Adrenal gland (tissue), 12 donors: ENCODE data around the gene ESM1. TPM values are rescaled to one million over a fixed set of nuclear protein-coding genes. Genes with fewer than 3 reads are reported as not detected.

Experiments
- DNase-seq, 7 donors: peaks; one replicate each; pipeline ENCODE4 v3.0.0-alpha.2; 2019 to 2020
- H3K27ac ChIP-seq, 5 donors: fragments of 200-600 bp; sonication (generic) in 4 of 5; 1 replicate in 3 of 5; 2 replicates in 2 of 5; pipeline versions ENCODE4 v1.5.1 to v1.8.0; 2016 to 2020; ENCODE audit warnings: mild to moderate bottlenecking in 1 of 5
- H3K27me3 ChIP-seq: fragments of 200-600 bp; 2 replicates; pipeline ENCODE4 v1.8.0; 2021
- H3K36me3 ChIP-seq, 2 donors: fragments of 200-600 bp; replicated peaks in 1 of 2; 1 replicate in 1 of 2; 2 replicates in 1 of 2; pipeline versions ENCODE4 v1.5.1 to v1.8.0; 2018 to 2022
- H3K4me1 ChIP-seq, 2 donors: fragments of 200-600 bp; replicated peaks in 1 of 2; 1 replicate in 1 of 2; 2 replicates in 1 of 2; pipeline versions ENCODE4 v1.5.1 to v1.8.0; 2018 to 2021
- H3K4me3 ChIP-seq, 4 donors: fragments of 200-600 bp; sonication (generic) in 3 of 4; one replicate each; pipeline ENCODE4 v1.5.1; 2016 to 2018
- H3K9me3 ChIP-seq, 3 donors: fragments of 200-600 bp; sonication (generic) in 1 of 3; replicated peaks in 1 of 3; 1 replicate in 2 of 3; 2 replicates in 1 of 3; pipeline versions ENCODE4 v1.5.1 to v1.8.0; 2016 to 2021
- POLR2A ChIP-seq, 2 donors: fragments of 450-650 bp; IDR thresholded peaks; one replicate each; pipeline ENCODE4 v1.6.1; 2017; ENCODE audit warnings: antibody characterized with exemption in 2 of 2, mild to moderate bottlenecking in 2 of 2, moderate library complexity in 1 of 2
- WGBS, 4 donors: extraction: QIAGEN DNeasy Blood & Tissue Kit in 2 of 4; methylation state at CpG; one replicate each; pipeline versions ENCODE4 v1.1.5 to v1.1.7; 2013 to 2017; 5-methylcytosine and 5-hydroxymethylcytosine counted together
- intact Hi-C, 2 donors: fragments of 100-400 bp; cut with DNase I; formaldehyde crosslinking; loops; one replicate each; pipeline versions ENCODE4 v1.14.1 to v1.15.0; 2022 to 2023
- polyA plus RNA-seq, 3 donors: library from polyadenylated mRNA; stranded (reverse); fragments of 200-250 nt in 2 of 3; fragments of 350-450 nt in 1 of 3; fragmentation: Illumina TruSeq in 1 of 3; extraction: RNeasy Lipid Tissue Mini Kit (QIAGEN cat#74804) in 1 of 3; gene quantifications; one replicate each; pipeline ENCODE4 v1.2.3, GENCODE V29; 2013 to 2014
- total RNA-seq, 9 donors: library from RNA; depleted of rRNA in 4 of 9; stranded (reverse); fragments of >200 nt in 4 of 9; fragments of 120-200 nt in 1 of 9; fragmentation: NEBNext Ultra II Directional in 1 of 9; extraction: Animal tissue kit (Norgen Biotek cat#: 25700) in 1 of 9; gene quantifications; one replicate each; pipeline versions ENCODE4 v1.1.0 to v1.2.4, GENCODE V29; 2013 to 2023
- TF ChIP-seq, protein P1 (sequence below), 6 experiments: fragments of 450-650 bp in 4 of 6; fragments of 200-600 bp in 2 of 6; sonication (generic) in 1 of 6; IDR thresholded peaks; 1 replicate in 5 of 6; 2 replicates in 1 of 6; pipeline versions ENCODE4 v1.5.1 to v1.8.0; 2016 to 2021; ENCODE audit warnings: antibody characterized with exemption in 6 of 6, mild to moderate bottlenecking in 2 of 6, moderate library complexity in 1 of 6
- donor health status: healthy with polysubstance abuse.
- donor health status: Bipolar disorder and iron deficiency.
- donor health status: DM: yes; HTN: yes; CAD: no.
- donor health status: DM: no; HTN: no; CAD: no.
- donor health status: DM: no; HTN: no; CAD: no.
- donor health status: DM: yes; HTN: yes; CAD: no.

Gene ESM1
- total and polyA plus RNA-seq, 12 donors: 0.43 to 5.4 (median 1.3) TPM

DNA sequence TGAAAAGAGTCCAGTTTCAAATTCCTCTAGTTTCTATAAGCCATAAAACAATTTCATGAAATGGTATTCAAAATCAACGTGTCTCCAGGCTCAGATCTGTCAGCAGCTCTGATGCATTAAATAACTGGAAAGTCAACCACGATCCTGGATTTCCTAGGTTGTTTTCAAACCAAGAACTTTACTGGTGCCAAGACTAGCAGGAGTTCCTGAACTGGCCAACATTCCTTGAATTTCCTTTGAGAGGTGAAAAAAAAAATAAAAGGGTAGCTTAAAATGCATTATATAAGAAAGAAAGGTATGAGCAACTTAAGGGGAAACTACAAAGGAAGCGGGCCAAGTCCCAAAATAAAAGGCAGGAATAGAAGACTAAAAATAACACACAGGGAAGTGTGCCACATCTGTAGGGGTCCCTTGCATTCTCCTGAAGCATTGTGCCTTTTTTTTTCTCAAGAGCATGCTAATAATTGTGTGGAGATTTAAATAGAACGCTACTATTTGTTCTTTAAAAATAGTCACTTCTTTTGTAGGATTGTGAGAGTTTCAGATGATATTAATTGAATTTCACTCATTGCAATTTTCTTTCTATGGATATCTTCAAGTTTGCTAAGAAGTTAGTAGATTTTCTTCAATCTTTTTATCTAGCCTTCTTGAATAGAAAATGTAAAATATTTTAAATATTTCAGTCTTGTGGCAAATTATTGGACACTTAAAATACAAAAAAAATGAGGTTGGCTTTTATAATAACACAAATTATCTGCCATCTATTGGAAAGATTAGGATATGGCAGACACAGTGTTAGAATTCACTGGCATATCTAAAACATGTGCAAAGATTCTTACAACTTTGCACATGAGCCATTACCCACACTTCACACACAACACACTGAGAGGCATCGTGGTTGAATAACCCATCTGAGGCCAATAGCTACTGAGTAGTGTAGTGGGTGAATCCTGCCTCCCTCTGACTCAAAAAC is 15.3 kb downstream of the ESM1 start:
- H3K27ac ChIP-seq: no peak overlapping the region
- no peaks in the 10 kb centered on the region for H3K4me1 ChIP-seq
- TF ChIP-seq POLR2A (IDR thresholded peaks at IDR 0.05): no peak
- TF ChIP-seq, protein P1, sequence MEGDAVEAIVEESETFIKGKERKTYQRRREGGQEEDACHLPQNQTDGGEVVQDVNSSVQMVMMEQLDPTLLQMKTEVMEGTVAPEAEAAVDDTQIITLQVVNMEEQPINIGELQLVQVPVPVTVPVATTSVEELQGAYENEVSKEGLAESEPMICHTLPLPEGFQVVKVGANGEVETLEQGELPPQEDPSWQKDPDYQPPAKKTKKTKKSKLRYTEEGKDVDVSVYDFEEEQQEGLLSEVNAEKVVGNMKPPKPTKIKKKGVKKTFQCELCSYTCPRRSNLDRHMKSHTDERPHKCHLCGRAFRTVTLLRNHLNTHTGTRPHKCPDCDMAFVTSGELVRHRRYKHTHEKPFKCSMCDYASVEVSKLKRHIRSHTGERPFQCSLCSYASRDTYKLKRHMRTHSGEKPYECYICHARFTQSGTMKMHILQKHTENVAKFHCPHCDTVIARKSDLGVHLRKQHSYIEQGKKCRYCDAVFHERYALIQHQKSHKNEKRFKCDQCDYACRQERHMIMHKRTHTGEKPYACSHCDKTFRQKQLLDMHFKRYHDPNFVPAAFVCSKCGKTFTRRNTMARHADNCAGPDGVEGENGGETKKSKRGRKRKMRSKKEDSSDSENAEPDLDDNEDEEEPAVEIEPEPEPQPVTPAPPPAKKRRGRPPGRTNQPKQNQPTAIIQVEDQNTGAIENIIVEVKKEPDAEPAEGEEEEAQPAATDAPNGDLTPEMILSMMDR (IDR thresholded peaks at IDR 0.05): no peak
- no peak for DNase-seq
- H3K9me3 ChIP-seq: no peaks in the 10 kb centered on the region
- H3K36me3 ChIP-seq: no peaks in the 10 kb centered on the region
- intact Hi-C loops: no loop called here
- no peaks in the 10 kb centered on the region for H3K27me3 ChIP-seq
- WGBS, 4 donors: 55 to 66% (median 60%) methylated on average over 5 of the region's 5 CpGs
- no peak overlapping the region for H3K4me3 ChIP-seq

- H3K4me1 ChIP-seq: no peaks in the 10 kb centered on the region
- TF ChIP-seq, protein P1 (IDR thresholded peaks at IDR 0.05): no peak
- no peak for TF ChIP-seq POLR2A (IDR thresholded peaks at IDR 0.05)
- no peaks in the 10 kb centered on the region for H3K36me3 ChIP-seq
- H3K27ac ChIP-seq: no peak overlapping the region
- no peaks in the 10 kb centered on the region for H3K9me3 ChIP-seq
- H3K4me3 ChIP-seq: no peak overlapping the region
- H3K27me3 ChIP-seq: no peaks in the 10 kb centered on the region
- 84 to 90% (median 87%) methylated on average over 4 of the region's 4 CpGs for WGBS, 4 donors
- intact Hi-C loops: no loop called here
- no peak for DNase-seq
Observed at GRCh38 chr5:54969242-54969641, 16.2 kb downstream of the ESM1 start.

DNA sequence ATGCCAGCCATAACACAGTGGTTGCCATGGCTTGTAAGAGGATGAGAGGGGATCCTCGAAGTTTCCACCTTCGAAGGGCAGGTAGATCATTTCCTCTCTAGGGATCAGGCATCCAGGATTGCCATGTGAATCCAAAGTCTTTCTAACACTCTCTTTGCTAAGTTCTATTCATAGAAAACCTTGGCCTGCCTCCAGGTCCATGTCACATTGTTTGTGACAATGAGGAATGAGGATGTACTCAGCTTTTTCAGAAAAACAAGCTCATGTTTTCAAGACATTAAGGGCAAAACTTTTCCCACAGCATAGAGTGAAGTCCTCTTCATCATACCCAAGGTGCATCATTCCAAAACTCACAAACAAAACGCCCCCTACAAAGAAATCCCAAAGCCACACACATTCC is 19.6 kb downstream of the ESM1 start:
- no peaks in the 10 kb centered on the region for H3K9me3 ChIP-seq
- no peaks in the 10 kb centered on the region for H3K27me3 ChIP-seq
- H3K27ac ChIP-seq: no peak overlapping the region
- peak in 3 of 7 donors; percentile 14 to 23 (median 15) for DNase-seq
- WGBS, 4 donors: 25 to 58% (median 51%) methylated on average over 3 of the region's 3 CpGs
- no peaks in the 10 kb centered on the region for H3K4me1 ChIP-seq
- no peak for TF ChIP-seq POLR2A (IDR thresholded peaks at IDR 0.05)
- TF ChIP-seq, protein P1 (IDR thresholded peaks at IDR 0.05): no peak
- intact Hi-C loops: no loop called here
- no peaks in the 10 kb centered on the region for H3K36me3 ChIP-seq
- H3K4me3 ChIP-seq: no peak overlapping the region

DNA sequence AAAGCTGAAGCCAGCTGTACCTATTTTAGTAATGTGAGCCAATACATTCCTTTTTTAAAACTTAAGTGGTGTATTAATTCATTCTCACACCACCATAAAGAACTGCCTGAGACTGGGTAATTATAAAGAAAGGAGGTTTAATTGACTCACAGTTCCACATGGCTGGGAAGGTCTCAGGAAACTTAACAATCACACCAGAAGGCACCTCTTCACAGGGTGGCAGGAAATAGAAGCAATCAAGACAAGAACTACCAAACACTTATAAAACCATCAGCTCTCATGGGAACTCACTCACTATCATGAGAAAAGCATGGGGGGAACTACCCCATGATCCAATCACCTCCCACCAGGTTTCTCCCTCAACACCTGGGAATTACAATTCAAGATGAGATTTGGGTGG is 21.0 kb downstream of the ESM1 start:
- H3K27ac ChIP-seq: no peak overlapping the region
- no peaks in the 10 kb centered on the region for H3K36me3 ChIP-seq
- H3K9me3 ChIP-seq: no peaks in the 10 kb centered on the region
- intact Hi-C loops: no loop called here
- H3K4me1 ChIP-seq: no peaks in the 10 kb centered on the region
- no peak for DNase-seq
- TF ChIP-seq POLR2A (IDR thresholded peaks at IDR 0.05): no peak
- no peak overlapping the region for H3K4me3 ChIP-seq
- H3K27me3 ChIP-seq: no peaks in the 10 kb centered on the region
